Cerebellar nuclear complex (tissue), 1 donor: ENCODE measurements around the gene RUBCN.
"Not testable (repeated sequence)": the region's sequence is repeated elsewhere in the genome, so short reads cannot be mapped to it uniquely, and the experiment has no call there.

ENCODE experiments used
- DNase-seq, 2 experiments: peaks; one replicate each; lab custom pipeline; 2025; lab: John Stamatoyannopoulos, UW

The RUBCN gene

GRCh38 chr3:197685546-197685945 lies 51.2 kb downstream of the RUBCN start:
- DNase-seq, result no peak

DNA sequence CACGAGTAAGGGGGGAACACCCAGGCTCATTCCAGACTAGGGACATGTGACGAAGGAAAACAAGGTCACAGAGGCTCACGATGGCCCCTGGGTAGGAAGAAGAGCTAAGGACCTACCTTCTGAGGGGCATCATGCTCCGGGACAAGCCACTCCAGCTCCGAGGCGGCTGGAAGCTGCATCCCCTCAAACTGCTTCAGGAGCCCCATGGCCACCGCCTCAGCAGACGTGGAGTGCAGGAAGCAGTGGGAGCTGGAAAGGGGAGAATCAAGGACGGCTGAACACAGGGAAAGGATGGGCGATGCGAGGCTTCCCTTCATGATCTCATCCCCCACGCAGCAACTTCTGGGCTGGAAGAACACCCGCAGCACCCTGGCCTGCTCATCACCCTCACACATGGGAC lies 53.5 kb downstream of the RUBCN start:
- DNase-seq, result no peak

- DNase-seq, result no peak
Observed at GRCh38 chr3:197682713-197683112, 54.0 kb downstream of the RUBCN start.

- no peak for DNase-seq
Observed at GRCh38 chr3:197680955-197681521, 55.7 kb downstream of the RUBCN start.

DNA sequence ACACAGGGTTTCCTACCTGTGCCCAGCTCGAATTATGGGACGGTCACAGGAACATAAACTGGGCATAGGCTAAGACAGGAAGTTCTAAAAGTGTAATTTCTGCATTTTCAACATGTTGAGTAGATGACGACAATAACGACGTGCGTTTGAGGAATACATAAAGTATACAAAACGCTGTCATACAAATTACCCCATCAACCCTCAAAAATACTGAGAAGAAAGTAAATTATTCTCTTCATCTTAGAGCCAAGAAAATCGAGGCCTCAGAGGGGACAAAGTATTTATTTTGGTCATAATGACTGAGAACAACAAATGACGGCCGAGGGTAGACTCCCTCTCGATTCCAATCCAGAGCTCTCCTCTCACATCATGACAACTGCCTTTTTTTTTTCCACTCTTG lies 60.8 kb downstream of the RUBCN start:
- no peak for DNase-seq

DNA sequence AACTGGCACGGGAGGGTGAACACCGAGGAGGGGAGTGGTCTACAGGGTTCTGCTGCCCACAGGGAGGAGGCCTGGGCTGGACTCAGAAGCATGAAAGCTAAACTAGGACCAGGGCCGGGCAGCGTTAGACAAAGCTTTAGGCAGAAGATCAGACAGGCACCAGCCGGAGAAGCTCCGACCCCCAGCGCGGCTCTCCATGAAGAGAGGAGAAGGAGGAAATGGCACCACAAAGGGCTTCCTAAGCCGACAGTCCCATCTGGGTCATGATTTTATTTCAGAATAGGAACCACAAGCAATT lies 61.2 kb downstream of the RUBCN start:
- DNase-seq, result no peak

GRCh38 chr3:197674741-197675562 lies 61.8 kb downstream of the RUBCN start:
- DNase-seq, result no peak

DNA sequence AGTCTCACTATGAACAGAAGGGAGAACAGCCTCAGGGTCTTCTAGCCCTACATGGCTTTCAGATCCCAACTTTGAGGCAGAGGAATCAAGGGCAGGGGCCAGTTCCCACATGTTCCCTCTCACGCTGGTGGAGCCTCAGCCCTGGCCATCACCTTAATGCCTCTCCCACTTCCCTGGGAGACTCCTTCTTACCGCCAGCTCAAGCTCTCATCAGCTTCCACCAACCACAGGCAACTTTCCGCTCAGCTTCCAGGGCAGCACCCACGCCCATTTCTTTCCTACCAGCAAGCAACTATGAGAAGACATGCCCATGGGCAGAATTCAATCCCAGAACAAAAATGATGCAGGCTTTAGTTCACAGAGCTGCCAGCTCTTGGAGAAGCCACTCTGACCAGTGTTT lies 63.5 kb downstream of the RUBCN start:
- DNase-seq, result no peak

DNA sequence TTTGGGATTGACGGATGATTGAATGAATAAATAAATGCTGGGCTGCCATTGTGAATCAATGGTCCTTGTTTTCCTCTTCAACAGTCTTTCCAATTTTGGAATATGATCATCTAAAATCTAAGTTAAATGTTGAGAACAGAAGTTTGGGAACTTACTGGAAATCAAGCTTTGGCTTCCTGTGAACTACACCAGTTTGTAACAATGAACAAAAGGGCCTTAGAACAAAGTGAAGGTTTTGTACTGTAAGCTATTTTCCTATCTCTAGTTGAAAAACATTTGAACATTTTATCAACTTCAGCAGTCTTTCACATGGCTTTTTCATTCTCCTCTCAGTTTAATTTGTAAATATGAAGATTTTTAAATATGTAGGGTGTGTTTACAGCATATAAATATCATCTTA lies 66.3 kb downstream of the RUBCN start:
- no peak for DNase-seq

DNA sequence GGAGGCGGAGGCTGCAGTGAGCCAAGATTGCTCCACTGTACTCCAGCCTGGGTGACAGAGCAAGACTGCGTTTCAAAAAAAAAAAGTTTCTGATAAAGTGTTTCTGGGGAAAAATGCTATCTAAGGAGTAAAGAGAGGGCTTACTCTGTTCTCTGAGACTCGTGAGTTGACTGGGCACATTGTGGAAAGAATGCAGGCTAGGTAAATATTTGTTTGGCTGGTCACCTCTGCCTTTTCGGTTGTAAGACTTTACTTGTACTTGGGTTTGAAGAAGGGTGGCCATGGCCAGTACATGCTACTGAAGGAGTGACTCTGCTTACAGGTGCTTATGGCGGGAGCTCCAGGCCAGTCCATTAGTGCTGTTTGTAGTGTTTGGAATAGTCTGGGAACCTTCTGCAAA lies 68.7 kb downstream of the RUBCN start:
- DNase-seq, result no peak

DNA sequence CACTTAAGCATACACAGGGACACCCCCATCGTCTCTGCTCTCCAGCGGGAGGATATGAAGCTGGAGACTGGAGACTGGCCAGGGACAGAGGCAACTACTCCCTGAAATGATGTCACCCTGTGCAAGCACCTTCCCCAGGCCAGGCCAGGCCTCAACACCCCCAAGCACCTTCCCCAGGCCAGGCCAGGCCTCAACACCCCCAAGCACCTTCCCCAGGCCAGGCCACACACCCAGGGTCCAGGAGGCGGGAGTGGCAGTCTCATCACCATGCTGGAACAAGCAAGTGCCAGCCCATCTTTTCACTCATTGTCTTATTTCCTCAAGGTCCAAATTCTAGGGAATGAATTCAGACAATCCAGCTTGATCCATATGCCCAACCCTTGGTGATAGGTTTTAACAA lies 69.4 kb downstream of the RUBCN start:
- not testable (repeated sequence) for DNase-seq

GRCh38 chr3:197666221-197666842 lies 70.4 kb downstream of the RUBCN start:
- not testable (repeated sequence) for DNase-seq

- DNase-seq, result not testable (repeated sequence)
Observed at GRCh38 chr3:197665549-197665948, 71.2 kb downstream of the RUBCN start.

DNA sequence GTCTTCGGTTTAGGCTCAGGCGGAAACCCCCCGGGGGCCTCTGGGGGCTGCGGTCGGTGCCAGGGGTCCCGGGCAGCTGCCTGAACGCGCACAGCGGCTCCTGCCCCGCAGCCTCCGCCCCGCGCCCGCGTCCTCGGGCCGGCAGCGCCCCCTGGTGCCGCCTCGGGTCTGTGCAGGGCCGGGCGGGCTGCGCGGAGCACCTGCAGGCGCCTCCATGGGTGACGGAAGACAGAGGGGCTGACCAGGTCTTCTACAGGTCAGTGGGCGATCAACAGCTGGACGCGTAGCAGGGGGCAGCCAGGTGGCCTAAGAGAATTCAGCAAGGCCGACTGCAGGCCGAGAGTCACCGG lies 71.6 kb downstream of the RUBCN start:
- DNase-seq, result not testable (repeated sequence)

DNA sequence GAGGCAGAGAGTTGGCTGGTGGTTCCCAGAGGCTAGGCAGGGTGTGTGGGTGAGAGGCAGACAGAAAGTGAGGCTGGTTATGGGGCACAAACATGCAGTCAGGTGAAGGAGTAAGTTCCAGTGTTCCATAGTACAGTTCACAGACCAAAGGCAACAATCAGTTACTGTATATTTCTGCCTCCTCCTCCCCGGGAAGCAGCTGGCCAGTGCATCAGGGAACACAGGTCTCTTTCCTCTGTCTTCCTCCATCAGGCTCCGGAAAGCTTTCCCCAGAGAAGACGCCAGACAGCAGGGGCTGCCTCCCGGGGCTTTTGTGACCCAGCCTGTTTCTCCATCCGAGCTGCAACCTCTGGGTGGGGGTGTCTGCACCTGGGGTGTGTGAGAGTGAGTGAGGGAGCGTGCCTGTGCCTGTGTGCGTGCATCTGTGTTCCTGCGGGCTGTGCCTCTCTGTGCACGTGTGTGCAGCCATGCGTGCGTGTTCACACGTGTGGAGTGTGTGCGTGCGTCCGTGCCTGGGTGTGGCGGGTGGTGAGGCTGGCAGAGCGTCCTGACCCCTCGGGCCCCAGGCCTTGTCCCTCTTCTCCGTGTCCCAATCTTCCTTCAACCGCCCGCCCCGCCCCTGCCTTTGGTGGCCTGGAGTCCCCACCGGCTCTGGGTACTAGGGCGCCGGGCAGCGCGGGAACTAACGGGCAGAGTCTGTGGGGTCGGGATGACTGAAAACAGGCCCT lies 72.1 kb downstream of the RUBCN start:
- not testable (repeated sequence) for DNase-seq

DNA sequence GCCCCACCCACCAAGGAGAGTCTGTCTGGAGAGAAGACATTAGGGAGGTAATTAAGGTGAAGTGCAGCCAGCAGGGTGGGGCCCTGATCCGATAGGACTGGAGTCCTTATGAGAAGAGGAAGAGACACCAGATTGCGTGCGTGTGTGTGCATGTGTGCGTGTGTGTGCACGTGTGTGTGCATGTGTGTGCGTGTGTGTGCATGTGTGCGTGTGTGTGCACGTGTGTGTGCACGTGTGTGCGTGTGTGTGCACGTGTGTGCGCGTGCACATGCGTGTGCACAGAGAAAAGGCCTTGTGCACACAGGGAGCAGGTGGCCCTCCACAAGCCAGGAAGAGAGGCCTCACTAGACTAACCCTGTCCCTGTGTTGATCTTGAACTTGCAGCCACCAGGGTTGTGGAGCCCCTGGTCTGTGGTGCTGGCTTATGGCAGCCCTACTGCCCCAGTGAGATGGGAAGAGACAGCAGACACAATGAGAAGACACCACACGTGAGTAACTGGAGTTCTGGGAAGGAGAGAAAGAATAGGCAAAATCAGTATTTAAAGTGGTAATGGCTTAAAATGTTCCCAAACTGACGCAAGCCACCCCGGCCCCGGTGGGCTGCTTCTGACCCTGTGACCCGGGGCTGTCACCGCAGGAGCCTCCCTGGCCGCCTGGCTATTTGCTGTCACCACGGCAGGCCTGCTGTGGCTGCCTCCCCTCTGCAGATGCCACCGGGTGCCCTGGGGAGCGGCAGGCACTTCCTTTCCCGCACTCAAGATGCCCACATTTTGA lies 73.2 kb downstream of the RUBCN start:
- DNase-seq, result not testable (repeated sequence)

DNA sequence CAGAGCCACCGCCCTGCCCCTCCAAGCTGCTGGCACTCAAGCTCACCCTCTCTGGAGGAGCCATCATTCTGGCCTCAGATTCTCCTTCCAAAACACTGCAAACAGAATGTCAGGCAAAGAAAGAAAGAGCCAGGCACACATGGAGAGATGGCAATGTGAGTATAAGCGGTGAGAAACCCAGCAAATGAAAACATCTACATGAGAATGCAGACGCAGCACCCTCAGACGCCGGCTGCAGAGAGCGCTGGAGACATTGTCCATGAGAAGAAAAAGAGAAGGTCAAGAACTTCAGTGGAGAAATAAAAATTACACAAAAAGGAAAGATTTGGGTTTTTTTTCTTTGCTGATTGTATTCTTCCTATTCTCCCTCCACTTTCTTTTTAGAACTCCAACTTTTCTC lies 74.4 kb downstream of the RUBCN start:
- DNase-seq, result not testable (repeated sequence)

DNA sequence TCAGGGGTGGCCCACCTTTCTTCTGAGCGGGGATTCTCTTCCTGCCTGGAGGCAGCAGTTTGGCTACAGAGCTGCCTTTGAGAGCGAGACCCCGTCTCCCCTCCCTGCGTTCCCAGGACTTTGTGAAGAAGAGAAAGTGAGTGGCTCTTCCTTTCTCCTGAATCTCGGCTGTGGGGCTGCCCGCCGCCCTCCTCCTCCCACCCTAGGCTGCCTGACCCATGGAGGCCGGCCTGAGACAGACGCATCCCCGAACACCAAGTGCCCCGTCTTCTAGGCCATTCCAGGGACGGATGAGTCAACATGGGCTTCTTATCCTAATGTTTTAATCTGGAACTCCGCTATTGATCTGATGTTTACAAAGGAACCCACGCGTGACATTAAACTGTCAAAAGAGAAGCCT lies 74.8 kb downstream of the RUBCN start:
- DNase-seq, result not testable (repeated sequence)

GRCh38 chr3:197661234-197661834 lies 75.4 kb downstream of the RUBCN start:
- not testable (repeated sequence) for DNase-seq

- DNase-seq, result not testable (repeated sequence)
Observed at GRCh38 chr3:197659701-197660100, 77.0 kb downstream of the RUBCN start.

- not testable (repeated sequence) for DNase-seq
Observed at GRCh38 chr3:197659144-197659543, 77.6 kb downstream of the RUBCN start.

DNA sequence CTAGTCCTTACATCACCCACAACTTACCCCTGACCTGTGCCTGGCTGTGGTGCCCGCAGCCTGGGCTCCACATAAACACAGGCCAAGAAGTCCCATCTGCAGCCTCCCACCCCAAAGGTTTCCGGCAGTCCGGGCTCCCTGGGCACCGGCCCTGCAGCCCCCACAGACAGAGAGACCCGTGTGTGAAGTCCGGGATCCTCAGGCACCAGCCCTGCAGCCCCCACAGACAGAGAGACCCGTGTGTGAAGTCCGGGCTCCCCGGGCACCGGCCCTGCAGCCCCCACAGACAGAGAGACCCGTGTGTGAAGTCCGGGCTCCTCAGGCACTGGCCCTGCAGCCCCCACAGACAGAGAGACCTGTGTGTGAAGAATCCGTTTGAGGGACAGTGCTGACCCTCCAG lies 78.0 kb downstream of the RUBCN start:
- not testable (repeated sequence) for DNase-seq
